Muscle layer of colon (tissue), 2 donors: ENCODE measurements around the gene IER3.

ENCODE experiments used
- H3K27ac ChIP-seq: one replicate; pipeline ENCODE4 v1.7.0; 2013; ENCODE audit warnings: low read depth, mild to moderate bottlenecking, low read length, moderate library complexity
- H3K27me3 ChIP-seq, 2 donors: one replicate each; pipeline ENCODE4 v1.7.0; 2013; ENCODE audit warnings: low read length in 2 of 2, mild to moderate bottlenecking in 2 of 2; ENCODE audit not compliant: insufficient read depth in 2 of 2, control insufficient read depth in 1 of 2
- H3K36me3 ChIP-seq: one replicate; pipeline ENCODE4 v1.7.0; 2013; ENCODE audit warnings: mild to moderate bottlenecking, low read length; ENCODE audit not compliant: insufficient read depth
- H3K4me1 ChIP-seq: one replicate; pipeline ENCODE4 v1.7.0; 2013; ENCODE audit warnings: mild to moderate bottlenecking, low read length; ENCODE audit not compliant: insufficient read depth
- H3K4me3 ChIP-seq, 2 donors: one replicate each; pipeline ENCODE4 v1.7.0; 2013; ENCODE audit warnings: low read length in 2 of 2, low read depth in 1 of 2, mild to moderate bottlenecking in 1 of 2, moderate library complexity in 1 of 2
- H3K9ac ChIP-seq: one replicate; pipeline ENCODE4 v1.7.0; 2013; ENCODE audit warnings: low read length
- H3K9me3 ChIP-seq: one replicate; pipeline ENCODE4 v1.7.0; 2013; ENCODE audit warnings: mild to moderate bottlenecking, low read length
- donor health status: abdominal sarcoma.
- donor health status: Adenocarcinoma of cecum.

IER3 gene

GRCh38 chr6:30705620-30706019, 38.7 kb downstream of the IER3 start:
- Histone ChIP-seq H3K36me3 (peaks cover 45% of the 10 kb centered on the region), H3K4me1 (no peaks in the 10 kb centered on the region)

GRCh38 chr6:30703821-30704220, 40.5 kb downstream of the IER3 start:
- Histone ChIP-seq H3K9ac (no peak overlapping the region), H3K4me3 (no peak overlapping the region), H3K36me3 (peaks cover 48% of the 10 kb centered on the region), H3K27me3 (no peaks in the 10 kb centered on the region), H3K27ac (no peak overlapping the region), H3K9me3 (no peaks in the 10 kb centered on the region), H3K4me1 (no peaks in the 10 kb centered on the region)

More at GRCh38 chr6:30705620-30706019, 38.7 kb downstream of the IER3 start:
- Histone ChIP-seq H3K27me3 (no peaks in the 10 kb centered on the region), H3K27ac (no peak overlapping the region), H3K4me3 (no peak overlapping the region), H3K9me3 (no peaks in the 10 kb centered on the region), H3K9ac (no peak overlapping the region)

GRCh38 chr6:30703011-30703410, 41.3 kb downstream of the IER3 start:
- no peaks in the 10 kb centered on the region for H3K27me3 ChIP-seq
- no peak overlapping the region for H3K27ac ChIP-seq
- H3K9ac ChIP-seq, result no peak overlapping the region
- no peaks in the 10 kb centered on the region for H3K4me1 ChIP-seq
- H3K4me3 ChIP-seq, result no peak overlapping the region
- H3K36me3 ChIP-seq, result peaks cover 43% of the 10 kb centered on the region
- H3K9me3 ChIP-seq, result no peaks in the 10 kb centered on the region

GRCh38 chr6:30700340-30700739, 44.0 kb downstream of the IER3 start:
- Histone ChIP-seq H3K9ac (no peak overlapping the region), H3K36me3 (peaks cover 33% of the 10 kb centered on the region), H3K4me1 (no peaks in the 10 kb centered on the region), H3K4me3 (no peak overlapping the region), H3K27me3 (no peaks in the 10 kb centered on the region), H3K27ac (no peak overlapping the region), H3K9me3 (no peaks in the 10 kb centered on the region)

GRCh38 chr6:30696432-30696831, 47.9 kb downstream of the IER3 start:
- H3K27ac ChIP-seq, result no peak overlapping the region
- H3K9me3 ChIP-seq, result no peaks in the 10 kb centered on the region
- peaks cover 5% of the 10 kb centered on the region for H3K36me3 ChIP-seq
- H3K9ac ChIP-seq, result no peak overlapping the region
- H3K27me3 ChIP-seq, result no peaks in the 10 kb centered on the region
- peaks cover 2% of the 10 kb centered on the region for H3K4me1 ChIP-seq
- H3K4me3 ChIP-seq, result no peak overlapping the region
